GM18909 (cell line): ENCODE measurements around the gene FOXN4.
"Not testable (repeated sequence)": the region's sequence is repeated elsewhere in the genome, so short reads cannot be mapped to it uniquely, and the experiment has no call there.

Source experiments
- ATAC-seq: cut with Tn5 transposase; IDR thresholded peaks from one replicate; pipeline ENCODE4 v1.9.1; 2021; ENCODE audit warnings: mild to moderate bottlenecking; ENCODE audit not compliant: unreplicated experiment, poor library complexity

FOXN4 gene

DNA sequence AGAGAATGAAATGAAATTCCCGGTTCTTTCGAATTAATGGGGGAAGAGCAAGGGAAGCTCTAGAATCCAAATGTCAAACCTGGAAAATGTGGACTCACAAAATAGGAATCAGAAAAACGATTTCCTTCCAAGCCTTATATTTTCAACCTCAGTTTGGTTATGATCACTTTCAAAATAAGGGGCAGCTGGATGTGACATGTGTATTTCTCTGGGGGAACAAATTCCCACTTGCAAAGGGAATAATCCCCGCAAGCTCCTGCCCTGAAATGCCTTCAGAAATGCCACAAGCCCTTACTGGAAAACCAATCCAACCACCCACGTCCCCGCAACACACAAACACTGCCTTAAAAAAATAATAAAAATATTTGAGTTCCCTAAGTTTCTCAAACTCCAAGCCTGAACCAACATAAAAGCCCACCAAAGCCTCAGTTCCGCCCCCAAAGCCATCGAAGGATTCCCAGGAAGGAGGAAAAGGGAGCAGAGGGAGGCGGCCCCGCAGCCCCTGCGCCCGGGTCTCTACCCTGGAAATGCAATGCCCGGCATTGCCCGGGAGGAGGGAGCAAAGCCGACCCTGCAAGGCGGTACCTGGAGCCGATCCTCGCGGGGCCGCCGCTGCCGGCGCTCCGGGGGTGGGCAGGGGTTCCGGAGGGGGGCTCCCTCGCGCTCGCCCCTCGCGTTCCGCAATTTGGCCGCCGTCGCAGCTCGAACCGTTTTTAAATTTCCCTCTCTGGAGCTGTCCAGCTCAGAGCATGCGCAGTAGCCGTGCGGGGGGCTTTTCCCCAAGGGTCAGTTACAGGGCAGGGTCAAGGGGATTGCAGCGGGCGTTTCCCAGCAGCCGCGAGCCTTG is at the start of gene FOXN4:
FOXN4 (minus strand) TSS at position 751 of the 847 bp plus-strand sequence. CDS start 963 bp downstream, outside the sequence.
- ATAC-seq: no peak

DNA sequence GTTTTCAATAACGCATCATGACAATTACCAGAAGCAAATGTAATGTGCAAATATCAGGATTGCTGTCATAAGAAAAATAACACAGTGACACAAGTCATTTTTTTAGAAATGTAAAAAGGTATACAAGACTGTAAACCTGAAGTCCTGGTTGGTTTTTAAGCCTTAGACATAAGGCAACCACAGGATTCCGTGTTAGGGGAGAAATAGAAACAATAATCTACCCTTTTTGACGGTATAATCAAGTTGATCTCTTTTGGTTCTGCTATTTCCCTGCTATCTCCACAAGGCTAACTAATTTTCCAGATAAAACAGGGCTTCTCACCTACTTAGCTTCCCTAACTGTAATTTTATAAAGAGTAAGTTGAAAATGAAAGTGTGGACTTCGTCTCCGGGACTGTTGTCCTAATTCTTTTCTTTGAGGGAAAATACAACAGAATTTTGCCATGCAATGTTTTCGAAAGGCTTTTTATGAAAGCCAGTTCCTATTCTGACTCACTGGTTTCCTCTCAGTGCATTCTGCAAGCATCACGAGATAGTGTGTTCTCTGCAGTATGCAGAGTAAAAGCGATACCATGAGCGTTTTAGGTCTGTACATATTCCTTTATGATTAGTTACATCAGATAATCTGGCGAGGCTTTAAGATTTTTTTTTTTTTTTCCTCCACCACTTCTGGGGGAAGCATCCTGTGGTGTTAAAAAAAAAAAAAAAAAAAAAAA is 49.2 kb upstream of the FOXN4 start:
- ATAC-seq: no peak

GRCh38 chr12:109357032-109357431 is 47.9 kb upstream of the FOXN4 start:
- ATAC-seq: no peak

- ATAC-seq: no peak
These were observed 47.5 kb upstream of the FOXN4 start for GRCh38 chr12:109356577-109356976.

DNA sequence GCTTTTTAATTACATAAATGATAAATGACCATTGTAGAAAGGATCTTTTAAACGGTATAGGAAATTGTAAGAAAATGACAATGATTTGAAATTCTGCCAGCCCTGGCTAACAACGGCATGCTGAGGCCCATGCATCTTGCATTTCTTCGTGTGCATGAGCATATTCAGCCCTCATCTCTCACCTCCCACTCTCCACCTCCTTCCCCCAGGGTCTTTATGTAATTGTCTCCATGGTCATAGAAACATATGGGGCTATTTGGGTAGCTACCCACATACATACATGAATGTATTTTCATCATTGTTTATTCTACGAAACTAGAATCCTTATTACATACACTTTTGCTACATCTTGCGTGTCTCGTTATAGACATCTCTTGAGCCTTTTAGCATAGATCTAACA is 43.1 kb upstream of the FOXN4 start:
- no peak for ATAC-seq

GRCh38 chr12:109347589-109347988 is 38.5 kb upstream of the FOXN4 start, which contains the start of gene MYO1H:
TSS of gene MYO1H (plus strand) at chr12:109347900. CDS start at chr12:109347961, 61 bp downstream.
- ATAC-seq: no peak

GRCh38 chr12:109346920-109347319 is 37.8 kb upstream of the FOXN4 start:
- no peak for ATAC-seq

- no peak for ATAC-seq
These were observed 36.3 kb upstream of the FOXN4 start for GRCh38 chr12:109345428-109345827.

DNA sequence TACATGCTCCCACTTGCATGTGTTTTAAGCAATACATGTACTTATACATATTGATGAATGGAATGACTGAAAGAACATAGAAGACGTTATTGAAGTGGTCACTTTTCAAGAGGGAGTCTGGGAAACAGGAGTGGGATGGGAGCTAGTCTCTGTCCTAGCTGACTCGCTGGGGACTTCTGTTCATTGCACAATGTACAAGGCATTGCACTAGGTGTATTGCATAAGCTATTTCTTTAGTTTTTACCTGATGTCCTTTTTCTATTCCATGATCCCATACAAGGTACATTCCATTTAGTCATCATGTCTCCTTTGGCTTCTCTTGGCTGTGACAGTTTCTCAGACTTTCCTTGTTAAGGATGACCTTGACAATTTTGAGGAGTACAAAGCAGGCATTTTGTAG is 34.6 kb upstream of the FOXN4 start:
- ATAC-seq: no peak

GRCh38 chr12:109336593-109336992 is 27.5 kb upstream of the FOXN4 start:
- ATAC-seq: no peak

DNA sequence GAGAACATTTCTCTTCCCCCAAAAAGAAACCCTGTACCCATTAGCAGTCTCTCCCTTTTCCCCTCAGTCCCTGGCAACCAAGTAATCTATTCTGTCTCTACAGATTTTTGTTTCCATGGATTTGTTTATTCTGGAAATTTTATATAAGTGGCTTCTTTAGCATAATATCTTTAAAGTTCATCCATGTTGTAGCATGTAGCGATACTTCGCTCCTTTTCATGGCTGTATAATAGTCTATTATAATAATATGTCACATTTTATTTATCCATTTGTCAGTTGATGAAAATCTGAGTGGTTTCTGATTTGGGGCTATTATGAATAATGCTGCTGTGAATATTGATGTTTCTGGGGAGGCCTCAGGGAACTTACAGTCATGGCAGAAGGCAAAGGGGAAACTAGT is 25.8 kb upstream of the FOXN4 start:
- no peak for ATAC-seq

DNA sequence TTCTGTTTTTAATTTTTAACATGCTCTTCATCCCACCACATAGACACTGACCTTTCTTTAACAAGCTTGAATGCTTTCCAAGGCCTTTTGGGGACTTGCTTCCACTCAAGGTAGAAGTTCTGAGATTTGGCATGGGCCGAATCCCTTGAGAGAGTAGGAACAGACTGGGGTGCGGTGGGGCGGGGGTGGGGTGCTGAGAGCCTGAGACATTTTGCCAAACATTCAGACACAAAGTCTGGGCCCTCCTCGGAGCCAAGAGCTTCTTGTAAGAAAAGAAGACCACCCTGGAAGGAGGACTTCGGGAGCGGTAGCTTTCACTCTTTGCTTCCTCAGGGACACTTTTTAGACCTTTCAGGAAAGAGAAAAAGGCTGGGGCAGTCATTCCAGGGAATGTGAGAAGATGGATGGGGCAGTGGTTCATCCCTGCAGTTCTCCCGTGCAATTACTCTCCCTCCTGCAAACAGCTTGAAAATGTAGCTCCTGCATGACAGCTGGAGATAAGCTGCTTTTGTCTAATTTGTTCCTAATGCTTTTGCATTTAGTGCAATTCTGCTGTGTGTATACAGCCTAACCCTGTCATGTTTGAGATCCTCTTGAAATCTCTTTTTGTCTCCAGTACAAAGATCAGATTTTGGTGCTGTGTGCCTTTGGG is 22.3 kb upstream of the FOXN4 start:
- no peak for ATAC-seq

DNA sequence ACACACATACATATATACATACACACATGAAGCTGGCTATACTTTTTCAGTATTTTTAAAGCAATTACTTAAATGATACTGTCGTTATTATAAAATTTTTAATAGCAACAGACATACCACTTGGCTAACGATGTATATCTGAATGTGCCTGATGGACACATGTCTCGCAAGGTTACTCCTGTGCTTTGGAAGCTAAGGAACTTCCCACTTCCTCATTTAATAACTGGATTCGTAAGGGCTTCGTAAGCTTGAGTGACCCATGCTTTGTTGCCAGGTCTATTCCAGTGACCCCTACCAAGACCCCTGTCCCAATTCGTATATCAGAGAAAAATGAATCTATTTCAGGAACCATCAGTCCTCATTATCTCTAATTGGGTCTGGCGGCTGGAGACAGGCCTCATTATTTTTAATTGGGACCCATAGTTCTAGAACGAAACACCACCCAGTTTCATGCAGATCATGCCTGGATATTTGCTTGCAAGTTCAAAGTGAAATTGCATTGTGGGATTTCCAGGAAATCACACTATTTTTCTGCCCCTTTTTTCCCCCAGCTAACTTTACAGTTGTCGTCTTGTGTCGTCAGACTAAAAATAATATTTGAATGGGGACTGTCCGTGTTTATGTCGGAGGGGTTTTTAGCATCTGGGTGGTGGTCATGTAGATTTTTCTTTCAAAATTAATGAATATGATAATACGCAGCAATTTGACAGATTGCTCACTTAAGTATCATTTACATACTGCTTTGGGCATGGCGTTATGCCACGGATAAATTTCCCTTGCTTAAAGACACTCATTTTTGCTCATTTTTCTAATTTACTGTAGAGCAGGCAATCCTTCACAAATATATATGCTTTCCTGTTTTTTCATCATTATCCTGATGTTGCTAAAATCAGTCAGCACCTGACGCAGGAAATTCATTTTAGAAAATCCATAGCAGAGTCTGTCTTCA is 21.5 kb upstream of the FOXN4 start:
- ATAC-seq: no peak

DNA sequence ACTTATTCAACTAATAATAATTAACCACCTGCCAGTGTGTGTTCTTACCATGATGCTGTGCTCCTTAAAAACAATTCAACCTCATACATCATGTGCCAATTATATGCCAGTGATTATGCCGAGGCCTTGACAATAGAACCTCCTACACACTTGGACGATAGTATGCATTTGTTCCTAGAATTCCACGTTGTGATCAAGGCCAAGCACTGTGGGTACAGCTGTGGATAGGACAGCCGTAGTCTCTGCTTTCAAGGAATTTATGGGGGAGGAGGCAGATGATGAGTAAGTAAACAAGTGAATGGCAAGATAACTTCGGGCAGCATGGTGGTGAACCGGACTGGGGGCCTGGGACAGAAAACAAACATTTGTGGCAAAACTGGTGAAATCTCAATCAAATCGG is 20.6 kb upstream of the FOXN4 start:
- ATAC-seq: no peak

DNA sequence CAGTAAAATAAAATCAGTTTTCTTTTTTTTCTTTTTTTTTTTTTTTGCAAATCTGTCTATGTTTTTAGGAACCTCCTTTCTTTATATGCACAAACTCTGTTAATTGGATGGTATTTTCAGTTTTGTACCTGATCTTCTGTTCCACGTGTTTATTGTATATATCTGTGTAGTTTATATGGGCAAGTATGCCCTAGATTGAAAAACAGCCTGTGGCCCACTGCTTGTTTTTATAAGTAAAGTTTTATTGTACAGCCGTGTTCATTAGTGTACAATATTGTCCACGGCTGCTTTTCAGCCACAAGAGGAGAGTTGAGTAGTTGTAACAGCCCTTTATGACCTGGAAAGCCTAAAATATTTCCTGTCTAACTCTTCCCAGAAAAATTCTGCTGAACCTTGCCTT is 19.9 kb upstream of the FOXN4 start:
- no peak for ATAC-seq

- ATAC-seq: not testable (repeated sequence)
These were observed 12.2 kb upstream of the FOXN4 start for GRCh38 chr12:109321294-109321693.

DNA sequence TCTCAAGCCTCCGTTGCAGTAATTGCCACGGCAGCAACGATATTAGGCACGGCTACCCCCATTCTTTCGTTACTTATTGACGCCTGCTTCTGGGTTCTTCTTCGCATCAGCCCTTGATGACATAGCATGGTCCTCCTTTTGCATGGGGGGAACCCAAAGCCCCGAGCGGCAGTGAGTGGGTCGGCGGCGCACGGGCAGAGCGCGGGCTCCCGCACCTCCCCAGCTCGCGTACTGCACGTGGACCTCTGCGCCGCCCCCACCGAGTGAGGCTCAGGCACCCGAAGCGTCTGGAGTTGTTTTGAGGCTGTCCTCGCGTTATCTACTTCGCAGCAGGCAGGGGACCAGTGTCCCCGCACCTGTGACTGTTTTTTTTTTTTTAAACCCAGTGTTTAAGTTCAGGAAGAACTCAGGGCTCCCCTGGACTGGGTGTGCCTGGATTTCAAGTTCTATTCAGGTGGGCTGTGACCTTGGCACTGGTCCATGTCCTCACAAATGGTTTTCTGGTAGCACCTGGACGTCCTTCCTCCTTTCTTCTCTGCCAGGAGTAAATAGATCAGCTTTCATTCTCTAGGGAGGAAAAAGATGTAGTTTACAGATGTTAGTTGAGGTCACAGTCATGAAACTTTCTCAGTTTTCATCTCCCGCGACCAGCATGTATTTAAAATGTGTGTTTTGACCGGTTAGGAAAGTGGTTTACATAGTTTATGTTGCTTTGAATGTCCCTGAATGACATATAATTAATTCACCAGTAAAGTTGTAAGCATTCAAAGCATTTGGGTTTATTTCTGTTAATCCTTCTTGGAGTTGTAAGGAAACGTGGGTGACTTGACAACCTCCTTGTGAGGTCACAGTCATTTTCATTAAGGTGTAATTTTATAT is 1.4 kb upstream of the FOXN4 start:
- ATAC-seq: no peak

- ATAC-seq: no peak
These were observed 530 bp upstream of the FOXN4 start for GRCh38 chr12:109309381-109310246.
